Measurements from ENCODE around the gene MECR. TPM values are rescaled to one million over a fixed set of nuclear protein-coding genes. Genes with fewer than 3 reads are reported as not detected.
A peak's percentile ranks its signal among the peaks of the same experiment; 100 is the strongest.

The MECR gene
- total RNA-seq, 4 donors from 2014 or later: 14.3 to 29.4 (median 16.1) TPM

DNA sequence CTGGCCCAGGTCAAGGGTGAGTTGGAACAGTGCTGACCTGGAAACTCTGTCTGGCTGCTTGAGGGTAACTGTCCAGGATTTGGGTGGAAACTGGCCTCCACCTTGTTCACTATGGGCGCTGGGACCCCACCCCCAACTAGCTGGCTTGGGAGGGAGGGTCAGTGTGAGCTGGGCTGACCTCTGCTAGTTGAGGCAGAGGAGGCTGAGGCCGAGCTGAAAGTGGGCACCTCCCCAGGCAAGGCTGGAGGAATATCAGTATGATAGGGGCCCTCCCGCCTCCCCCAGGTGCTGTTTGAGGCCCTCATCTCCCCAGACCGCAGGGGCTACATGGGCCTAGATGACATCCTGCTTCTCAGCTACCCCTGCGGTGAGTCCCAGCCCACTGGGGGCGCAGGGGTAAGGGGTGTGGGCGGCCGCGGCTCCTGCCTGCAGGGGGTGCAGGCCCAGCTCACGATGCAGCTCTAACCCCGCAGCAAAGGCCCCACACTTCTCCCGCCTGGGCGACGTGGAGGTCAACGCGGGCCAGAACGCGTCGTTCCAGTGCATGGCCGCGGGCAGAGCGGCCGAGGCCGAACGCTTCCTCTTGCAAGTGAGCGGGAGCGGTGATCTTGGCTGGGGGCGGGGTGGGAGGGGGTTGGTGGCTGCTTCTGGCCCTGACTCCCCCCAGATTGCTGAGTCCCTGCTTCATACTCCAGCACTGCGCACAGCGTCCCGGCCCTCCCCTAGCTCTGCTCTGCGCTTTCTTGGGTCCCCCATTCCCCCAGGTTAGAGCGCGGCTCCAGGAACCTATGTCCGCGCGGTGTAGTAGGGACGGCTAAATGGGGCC is 28.5 kb upstream of the MECR start:
- no peaks in the 10 kb centered on the region for H3K36me3 ChIP-seq
- H3K27ac ChIP-seq: peak overlapping the region in 1 of 4 donors; percentile 33
- intact Hi-C loops (cut with DNase I): no loop called here
- peaks cover 8 to 34% (median 8%) of the 10 kb centered on the region in 3 donors for H3K4me1 ChIP-seq
- peak overlapping the region; percentile 31 to 72 (median 46) for H3K4me3 ChIP-seq
- H3K9me3 ChIP-seq: no peaks in the 10 kb centered on the region
- 10 to 80% methylated on average over 1 to 26 of the region's 38 CpGs for WGBS, 2 donors
- peaks cover 0 to 46% (median 0%) of the 10 kb centered on the region in 4 donors for H3K27me3 ChIP-seq
- TF ChIP-seq, protein P1, sequence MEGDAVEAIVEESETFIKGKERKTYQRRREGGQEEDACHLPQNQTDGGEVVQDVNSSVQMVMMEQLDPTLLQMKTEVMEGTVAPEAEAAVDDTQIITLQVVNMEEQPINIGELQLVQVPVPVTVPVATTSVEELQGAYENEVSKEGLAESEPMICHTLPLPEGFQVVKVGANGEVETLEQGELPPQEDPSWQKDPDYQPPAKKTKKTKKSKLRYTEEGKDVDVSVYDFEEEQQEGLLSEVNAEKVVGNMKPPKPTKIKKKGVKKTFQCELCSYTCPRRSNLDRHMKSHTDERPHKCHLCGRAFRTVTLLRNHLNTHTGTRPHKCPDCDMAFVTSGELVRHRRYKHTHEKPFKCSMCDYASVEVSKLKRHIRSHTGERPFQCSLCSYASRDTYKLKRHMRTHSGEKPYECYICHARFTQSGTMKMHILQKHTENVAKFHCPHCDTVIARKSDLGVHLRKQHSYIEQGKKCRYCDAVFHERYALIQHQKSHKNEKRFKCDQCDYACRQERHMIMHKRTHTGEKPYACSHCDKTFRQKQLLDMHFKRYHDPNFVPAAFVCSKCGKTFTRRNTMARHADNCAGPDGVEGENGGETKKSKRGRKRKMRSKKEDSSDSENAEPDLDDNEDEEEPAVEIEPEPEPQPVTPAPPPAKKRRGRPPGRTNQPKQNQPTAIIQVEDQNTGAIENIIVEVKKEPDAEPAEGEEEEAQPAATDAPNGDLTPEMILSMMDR (IDR thresholded peaks at IDR 0.05): no peak
- no peak for TF ChIP-seq POLR2A (IDR thresholded peaks at IDR 0.05)
- no peak for DNase-seq

DNA sequence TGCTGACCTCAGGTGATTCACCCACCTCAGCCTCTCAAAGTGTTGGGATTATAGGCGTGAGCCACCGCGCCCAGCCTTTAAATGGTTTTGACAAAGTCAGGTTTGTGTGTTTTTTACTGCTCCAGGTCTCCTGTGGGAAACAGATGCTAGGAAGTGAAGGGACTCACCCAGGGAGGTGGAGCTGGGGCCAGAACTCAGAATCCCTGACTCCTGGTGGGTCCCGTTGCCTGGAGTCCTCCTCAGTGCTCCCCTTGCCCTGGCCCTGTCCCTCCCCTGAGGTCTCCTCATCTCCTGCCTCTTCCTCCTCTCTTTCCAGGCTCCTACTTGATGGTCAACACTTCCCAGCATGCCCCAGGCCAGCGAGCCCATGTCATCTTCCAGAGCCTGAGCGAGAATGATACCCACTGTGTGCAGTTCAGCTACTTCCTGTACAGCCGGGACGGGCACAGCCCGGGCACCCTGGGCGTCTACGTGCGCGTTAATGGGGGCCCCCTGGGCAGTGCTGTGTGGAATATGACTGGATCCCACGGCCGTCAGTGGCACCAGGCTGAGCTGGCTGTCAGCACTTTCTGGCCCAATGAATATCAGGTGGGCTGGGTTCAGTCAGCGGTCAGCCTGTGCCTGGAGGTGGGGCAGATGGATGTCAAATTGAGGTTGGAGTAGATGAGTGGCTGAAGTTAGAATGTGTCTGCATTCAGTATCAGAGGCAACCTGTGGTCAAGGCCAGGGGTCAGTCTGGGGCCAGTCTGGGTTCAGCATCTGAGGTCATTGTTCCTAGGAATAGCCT is 27.6 kb upstream of the MECR start:
- no peak overlapping the region for H3K27ac ChIP-seq
- H3K27me3 ChIP-seq: peaks cover 0 to 46% (median 0%) of the 10 kb centered on the region in 4 donors
- intact Hi-C loops (cut with DNase I): no loop called here
- no peaks in the 10 kb centered on the region for H3K9me3 ChIP-seq
- WGBS, 2 donors: 71% methylated on average over 3 to 5 of the region's 16 CpGs
- peaks cover 8 to 34% (median 8%) of the 10 kb centered on the region in 3 donors for H3K4me1 ChIP-seq
- no peak for TF ChIP-seq POLR2A (IDR thresholded peaks at IDR 0.05)
- TF ChIP-seq, protein P1 (IDR thresholded peaks at IDR 0.05): no peak
- no peaks in the 10 kb centered on the region for H3K36me3 ChIP-seq
- no peak overlapping the region for H3K4me3 ChIP-seq
- DNase-seq: no peak

DNA sequence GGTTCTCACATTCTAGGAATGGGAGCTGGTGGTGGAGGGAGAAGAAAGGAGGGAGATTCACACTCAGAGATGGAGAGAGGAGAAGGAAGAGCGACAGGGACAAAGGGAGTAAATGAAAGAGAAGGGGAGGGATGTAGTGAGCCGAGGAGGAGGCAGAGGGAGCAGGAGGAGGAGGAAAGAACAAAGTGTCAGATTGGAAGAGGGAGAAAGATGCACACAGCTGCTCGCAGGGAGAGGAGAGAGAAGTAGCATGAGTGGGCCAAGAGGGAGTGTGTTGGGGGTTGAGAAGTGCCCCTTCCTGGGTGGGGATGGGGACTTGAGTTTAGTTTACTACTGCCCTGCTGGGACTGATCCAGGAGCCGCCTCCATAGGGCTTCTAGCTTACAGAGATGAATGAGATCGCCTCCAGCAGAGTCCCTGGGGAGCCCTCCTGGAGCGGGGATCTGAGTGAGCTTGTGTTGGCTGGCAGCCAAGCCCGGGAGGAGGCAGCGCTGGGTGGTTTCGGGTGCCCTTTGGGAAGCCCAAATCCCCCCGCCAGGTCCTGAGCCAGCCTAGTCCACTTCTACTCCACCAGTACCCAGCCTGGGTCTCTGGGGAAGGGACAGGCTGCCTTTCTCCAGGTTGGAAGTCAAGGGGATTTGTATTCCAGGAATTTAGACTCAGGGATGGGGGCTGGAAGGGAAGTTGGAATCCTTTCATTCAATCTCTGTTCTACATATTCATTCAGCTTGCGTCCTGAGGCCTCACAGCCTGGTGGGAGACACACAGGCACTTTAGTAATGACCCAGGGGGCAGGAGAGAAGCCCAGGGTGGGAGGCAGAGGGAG is 26.5 kb upstream of the MECR start:
- 38 to 52% methylated on average over 5 to 10 of the region's 11 CpGs for WGBS, 2 donors
- DNase-seq: no peak

DNA sequence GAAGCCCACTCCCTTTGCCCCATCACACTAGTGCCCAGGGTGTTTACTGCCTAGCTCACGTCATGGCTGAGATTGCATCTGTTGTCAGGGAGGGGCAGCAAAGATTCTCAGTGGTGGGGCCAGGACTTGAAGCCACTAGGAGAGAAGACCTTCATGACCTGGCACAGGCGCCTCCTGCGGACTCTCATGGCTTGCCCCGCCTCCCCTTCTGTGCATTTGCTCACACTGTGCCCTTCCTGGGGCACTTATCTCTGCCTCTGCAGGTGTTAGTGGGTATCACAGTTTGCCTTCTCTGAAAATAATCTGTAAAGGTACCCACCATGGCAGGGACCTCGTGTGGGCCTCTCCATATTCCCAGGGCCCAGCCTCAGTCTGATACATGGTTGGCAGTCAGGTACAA is 25.7 kb upstream of the MECR start:
- DNase-seq: no peak
- TF ChIP-seq, protein P1 (IDR thresholded peaks at IDR 0.05): no peak
- TF ChIP-seq POLR2A (IDR thresholded peaks at IDR 0.05): no peak
- peaks cover 8 to 34% (median 8%) of the 10 kb centered on the region in 3 donors for H3K4me1 ChIP-seq
- H3K27ac ChIP-seq: no peak overlapping the region
- no peak overlapping the region for H3K4me3 ChIP-seq
- H3K27me3 ChIP-seq: peaks cover 0 to 44% (median 0%) of the 10 kb centered on the region in 4 donors
- intact Hi-C loops (cut with DNase I): no loop called here
- no peaks in the 10 kb centered on the region for H3K9me3 ChIP-seq
- H3K36me3 ChIP-seq: no peaks in the 10 kb centered on the region
- WGBS, 2 donors: 61 to 90% methylated on average over 3 to 5 of the region's 5 CpGs

More for the DNA sequence above, 26.5 kb upstream of the MECR start:
- intact Hi-C loops (cut with DNase I): no loop called here
- Histone ChIP-seq H3K4me1 (peaks cover 8 to 34% (median 8%) of the 10 kb centered on the region in 3 donors), H3K36me3 (no peaks in the 10 kb centered on the region), H3K9me3 (no peaks in the 10 kb centered on the region), H3K4me3 (no peak overlapping the region), H3K27me3 (peaks cover 0 to 46% (median 0%) of the 10 kb centered on the region in 4 donors), H3K27ac (no peak overlapping the region)
- TF ChIP-seq, protein P1 (IDR thresholded peaks at IDR 0.05): no peak
- TF ChIP-seq POLR2A (IDR thresholded peaks at IDR 0.05): no peak

All from esophagus squamous epithelium (tissue), 5 donors.